ENCODE data around the gene HNF1B.

The HNF1B gene

DNA sequence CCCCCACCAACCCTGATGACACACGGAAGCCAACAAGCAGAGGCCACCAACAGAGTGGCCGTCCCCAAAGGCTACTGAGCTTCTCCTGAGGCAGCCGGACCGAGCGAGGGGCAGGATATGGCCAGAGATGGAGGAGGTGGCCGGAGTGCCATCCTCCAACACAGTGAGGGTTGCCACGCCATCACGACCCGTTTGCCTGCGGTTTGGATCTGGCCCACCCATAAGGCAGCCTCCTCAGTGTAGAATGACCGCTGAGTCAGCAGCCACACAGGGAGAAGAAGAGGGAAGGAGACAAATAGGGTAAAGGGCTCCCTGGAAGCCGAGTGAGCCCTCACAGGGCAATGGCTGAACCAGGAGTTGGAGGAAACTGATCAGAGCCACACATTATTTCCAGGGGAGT, 13.8 kb downstream of the HNF1B start:
- no peak for DNase-seq

DNA sequence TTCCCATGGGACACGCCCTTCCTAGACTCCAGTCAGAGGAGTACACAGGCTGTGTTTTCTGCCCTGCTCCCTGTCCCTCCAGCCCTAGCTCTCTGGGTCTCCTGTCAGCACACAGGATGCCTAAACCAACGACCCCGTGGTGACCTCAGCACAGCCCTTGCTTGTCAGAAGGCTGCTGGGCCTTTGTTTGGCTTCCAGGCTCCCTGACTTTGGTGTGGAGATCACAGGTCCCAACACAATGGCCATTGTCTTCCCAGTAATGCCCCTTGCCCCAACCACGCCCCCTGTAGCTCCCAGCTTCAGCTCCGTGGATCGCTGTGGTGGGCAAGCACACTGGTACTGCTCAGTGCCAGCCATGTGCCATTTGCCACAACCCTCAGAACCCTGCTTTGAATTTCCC, 15.0 kb downstream of the HNF1B start:
- DNase-seq = no peak

DNA sequence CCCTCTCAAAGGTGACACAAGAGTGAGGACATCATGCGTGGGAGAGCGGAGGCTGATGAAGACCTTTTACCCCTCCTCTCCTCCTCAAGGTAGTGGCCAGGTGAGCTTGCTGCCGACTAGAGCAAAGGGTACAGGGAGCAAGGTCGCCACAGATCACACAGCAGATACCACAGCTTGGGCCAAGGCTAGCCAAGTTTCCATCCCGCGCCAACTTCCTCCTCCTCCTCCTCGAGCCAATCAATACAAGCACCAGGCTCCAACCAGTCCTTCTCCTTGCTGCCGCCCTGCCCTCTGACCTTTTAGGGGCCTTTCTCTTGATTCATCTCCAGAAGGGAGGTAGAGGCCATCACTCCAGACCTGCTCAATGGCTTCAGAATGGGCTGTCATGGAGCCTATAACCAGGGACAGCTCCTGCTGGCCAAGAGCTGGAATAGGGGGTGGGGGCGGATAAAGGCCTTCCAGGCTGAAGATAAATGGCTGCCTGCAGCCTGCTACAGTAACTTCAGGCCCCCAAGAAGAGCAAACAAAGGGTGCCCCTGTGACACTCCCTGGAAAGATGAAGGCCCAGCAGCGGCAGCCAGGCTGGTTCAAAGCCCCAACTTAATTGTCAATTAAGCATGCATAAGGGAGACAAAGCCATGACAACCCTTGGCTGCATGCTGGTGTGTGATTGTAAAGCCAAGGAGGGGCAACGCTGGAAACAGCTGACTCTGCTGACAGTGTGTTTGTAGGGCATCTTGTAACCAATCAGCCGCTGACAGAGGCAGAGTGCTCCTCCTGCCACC, 17.8 kb downstream of the HNF1B start:
- DNase-seq = no peak

DNA sequence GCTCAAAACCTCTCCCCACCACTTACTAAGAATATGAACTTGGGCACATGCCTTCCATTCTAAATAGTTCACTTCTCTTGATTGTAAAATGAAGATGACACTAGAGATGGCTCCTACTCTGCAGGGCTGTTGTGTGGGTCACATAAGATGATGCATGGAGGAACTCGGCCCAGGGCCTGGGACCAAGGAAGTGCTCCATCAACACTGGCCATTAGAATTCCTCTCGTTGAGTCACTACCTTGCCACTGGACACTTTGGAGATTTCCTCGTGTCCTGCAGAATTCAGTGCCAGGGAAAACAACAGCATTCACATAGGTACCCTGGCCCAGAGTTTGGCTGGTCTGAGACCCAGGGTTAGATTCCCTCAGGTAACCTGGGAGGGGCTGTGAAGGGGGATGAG, 18.6 kb downstream of the HNF1B start:
- DNase-seq = no peak

DNA sequence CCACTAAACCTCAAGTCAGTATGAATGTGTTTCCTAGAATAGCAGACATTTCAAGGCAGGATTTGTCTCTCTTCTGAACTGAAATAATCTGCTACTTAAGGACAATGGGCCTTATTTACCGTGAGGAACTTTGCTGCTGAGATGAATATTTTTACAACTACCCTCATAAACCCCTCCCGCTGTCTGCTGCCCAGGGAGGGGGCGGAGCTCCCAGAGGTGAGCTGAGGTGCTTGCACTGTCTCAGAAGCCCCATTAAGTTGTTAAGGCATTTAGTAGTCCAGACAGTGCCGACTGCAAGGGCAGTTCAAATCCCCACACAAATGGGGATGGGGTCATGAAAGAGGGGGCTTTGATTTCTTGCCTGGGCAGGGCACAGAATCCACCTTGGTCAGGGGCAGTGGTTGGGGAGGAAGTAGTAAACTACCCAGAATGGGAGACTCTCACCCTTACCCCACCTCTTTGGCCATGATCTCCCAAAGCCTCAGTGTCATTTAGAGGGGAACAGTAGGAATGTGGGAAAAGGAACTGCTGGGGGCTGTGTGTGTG, 19.2 kb downstream of the HNF1B start:
- DNase-seq = no peak

DNA sequence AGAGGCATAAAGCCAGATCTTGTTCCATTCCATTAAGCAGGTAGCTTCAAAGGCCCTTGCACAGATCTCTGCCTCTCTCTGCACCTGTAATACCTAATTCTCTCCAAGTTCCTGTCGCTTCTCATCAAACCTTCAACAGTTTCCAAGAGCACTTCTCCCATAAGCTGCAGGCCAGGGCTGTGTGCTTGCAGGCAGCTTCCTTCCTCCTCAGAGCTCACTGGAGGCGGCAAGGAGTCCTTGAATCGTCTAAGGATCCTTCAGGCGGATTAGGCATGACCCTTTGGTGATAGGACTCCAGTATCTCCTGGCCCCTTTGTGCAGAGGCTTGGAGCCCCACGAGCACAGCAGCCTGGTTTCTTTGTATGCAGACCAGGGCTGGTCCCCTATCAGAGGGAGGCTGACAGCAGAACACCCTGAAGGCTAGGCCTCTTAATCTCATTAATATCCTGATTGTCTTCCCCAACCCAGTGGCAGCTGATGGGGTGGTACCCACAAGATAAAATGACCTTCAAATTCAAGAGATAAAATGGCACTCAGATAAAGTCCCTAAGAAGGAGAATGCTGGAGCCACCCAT, 19.8 kb downstream of the HNF1B start:
- no peak for DNase-seq

DNA sequence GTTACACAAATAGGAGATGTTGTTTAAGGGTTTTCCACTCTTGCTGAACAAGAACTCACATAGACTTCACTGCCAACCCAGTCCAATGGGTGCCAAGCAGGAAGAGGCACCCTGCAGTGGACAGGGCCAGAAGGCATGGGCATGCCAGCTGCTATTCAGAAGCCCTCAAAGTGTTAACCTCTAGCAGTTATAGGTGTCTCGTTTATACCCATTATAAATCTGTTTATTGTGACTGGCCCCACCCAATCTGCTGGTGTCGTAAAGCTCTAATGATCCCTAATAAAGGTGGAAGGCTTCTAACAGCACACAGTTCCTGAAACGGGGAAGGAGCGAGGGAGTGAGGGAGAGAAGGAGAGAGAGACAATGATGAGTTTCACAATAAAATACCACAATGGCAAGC, 23.9 kb downstream of the HNF1B start:
- DNase-seq = no peak

DNA sequence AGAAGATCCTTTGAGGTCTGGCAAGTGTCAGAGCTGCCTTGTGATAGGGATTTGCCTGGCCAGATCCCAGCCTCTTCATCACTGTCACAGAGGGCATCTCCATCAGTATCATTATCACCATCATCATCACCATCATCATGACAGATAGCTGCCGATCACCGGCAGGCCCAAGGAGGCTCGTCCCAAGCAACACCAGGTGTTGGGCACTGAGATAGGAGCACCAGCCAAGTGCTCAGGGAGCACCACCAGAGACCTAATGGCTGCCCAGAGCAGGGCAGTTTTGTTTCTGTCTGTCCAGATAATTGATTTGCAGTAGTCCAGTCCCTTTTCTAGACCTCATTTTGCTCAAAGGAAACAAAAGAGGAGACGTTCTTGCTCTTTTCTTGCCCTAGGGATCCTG, 25.0 kb downstream of the HNF1B start:
- DNase-seq = no peak

DNA sequence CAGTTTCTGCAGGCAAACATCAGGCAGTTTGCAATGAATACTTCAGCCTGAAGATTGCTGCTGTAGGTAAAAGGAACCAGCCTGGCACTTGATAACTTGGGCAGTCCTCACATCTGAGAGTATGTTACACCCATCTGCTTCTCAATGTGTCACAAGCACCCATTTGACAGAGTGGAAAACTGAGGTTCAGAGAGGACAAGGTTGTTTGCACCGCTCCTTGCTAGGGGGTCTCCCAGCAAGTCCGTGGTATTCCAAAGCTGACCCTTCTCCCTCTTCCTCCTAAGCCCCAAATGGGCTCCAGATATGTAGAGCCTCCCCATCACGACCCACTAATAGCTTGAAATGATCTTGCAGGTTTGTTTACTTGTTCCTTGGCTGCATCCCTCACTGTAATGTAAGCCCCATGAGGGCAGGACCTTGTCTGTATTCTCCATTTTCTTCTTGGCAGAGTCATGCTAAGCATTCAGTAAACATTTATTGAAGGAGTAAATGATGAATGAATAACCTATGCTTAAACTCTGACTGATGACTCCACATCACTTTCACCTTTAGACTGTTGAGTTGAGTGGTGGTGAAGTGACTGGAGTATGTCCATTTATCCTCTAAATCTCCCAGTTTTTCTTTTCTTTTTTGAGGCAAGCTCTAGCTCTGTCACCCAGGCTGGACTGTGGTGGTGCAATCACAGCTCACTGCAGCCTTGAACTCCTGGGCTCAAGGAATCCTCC, 26.4 kb downstream of the HNF1B start:
- DNase-seq = no peak

DNA sequence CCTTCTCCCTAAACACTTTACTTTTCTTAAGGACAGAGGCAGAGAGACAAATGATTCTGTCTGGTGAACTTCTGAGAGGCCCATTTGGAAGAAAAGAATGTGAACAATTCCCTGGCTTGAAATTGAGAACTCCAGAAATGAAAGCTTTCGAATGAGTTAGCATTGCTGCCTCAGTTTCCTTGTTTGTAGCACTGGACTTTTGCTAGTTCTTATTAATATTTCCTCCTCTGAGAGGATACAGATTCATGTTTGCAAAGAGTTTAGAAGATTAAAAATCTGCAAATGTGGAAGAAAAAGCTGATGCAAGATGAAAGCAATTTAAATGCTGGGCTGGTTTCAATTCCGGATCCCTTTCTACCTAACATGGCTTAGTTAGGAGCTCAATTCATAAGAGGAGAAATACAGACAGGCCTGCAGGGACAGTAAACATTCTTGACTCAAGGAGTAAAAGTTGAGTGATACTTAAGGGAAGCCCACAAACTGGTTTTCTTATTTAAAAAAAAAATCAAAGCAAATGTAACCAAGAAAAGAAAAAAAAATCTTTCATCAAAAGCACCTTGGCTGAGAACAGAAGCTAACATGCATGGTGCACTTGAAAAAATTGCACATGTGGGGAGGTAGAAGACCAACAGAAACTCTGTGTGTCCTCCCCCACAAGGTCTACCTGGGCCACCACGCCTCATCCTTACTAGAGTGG, 27.1 kb downstream of the HNF1B start:
- DNase-seq = no peak

DNA sequence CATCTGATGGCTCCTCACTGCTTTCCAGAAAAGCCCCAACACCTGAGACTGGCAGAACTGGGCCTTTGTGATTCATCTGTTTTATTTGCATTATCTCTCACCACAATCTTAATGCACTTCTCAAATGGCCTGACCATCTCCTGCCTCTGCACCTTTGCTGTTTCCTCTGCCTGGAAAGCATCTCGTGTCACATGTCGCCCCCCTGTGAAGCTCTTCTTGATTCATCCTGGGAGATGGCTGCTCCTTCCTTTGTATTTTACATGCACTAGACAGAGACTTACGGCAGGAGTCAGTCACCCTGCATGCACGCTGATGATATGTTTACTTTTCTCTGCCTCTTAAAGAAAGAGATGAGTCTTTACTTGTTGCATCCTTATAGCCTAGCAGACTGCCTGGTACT, 30.0 kb downstream of the HNF1B start:
- no peak for DNase-seq

DNA sequence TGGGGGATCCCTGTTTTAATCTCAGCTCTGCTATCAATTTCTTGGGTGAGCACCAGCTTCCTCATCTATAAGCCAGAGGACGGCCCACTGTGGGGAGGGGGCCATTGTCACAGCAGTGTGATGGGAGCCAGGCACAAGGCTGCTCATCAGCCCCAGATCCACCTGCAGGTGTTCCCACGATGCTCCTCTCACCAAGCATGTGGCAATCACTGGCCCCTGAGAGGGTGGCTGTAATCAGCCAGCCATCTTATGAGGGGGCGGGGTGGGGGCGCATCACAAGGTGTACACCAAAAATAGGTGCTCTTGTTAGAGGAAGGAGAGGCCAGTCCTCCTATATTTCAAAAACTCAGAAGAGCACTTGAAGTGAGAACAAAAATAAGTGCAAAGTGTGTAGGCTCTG, 31.2 kb downstream of the HNF1B start:
- DNase-seq = no peak

DNA sequence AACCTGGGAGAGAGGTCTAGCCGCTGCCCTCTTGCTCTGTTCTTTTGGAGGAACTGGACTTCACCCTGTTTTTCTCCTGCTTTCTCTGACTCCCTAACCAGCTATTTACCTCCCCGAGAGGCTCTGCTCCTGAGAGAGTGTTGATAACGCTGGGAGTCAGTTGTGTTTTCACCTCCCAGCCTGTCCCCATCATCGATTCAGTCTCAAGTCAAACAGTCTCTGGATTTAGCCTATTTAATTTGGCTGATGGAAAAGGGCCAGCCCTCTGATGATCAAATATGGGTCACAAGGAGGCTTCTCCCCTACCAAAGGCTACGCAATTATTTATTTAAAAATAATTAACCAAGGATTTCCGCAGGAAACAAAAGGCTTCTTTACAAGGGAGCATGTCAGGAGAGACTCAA, 31.8 kb downstream of the HNF1B start:
- no peak for DNase-seq

DNA sequence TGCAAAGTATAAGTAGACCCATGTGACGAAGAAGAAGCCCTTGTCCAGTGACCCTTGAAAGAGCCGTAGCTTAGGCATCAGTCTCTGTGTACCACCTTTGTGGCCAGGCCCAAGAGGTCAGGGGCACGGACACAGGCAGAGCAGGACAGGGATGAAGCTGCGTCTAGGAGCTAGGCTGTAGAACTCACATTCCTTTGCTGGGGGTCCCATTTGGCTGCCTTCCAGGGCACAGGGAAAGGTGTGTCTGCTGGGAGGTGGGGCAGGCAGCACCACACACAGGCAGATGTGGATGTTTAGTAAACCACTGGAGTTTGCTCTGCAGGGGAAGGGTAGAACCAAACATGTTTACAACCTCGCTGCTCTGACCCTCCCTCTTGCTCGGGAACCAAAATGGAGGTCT, 33.7 kb downstream of the HNF1B start:
- no peak for DNase-seq

DNA sequence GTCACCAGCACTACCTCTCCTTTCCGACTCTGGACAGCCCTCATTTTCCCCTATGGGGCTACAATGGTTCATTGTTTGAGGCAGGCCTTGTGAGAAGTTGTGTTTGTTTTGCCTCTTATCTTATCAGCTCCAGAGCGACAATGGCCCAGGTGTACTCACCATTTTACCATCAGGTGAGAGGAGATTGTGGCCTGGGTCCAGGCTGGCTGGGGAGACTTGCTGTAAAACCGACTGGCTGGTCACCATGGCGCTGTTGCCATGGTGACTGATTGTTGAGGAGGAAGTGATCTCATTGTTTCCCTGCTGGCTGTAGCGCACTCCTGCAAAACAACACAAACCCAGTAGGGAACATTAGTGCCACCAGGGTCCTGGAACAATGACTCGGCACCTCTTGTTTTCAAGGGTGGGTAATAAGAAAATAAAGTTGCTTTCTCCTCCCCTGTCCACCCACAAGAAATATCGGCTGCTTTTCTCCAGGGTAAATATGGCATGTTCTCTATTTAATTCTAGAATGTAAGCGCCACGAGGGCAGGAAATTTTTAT, 34.4 kb downstream of the HNF1B start:
- peak; percentile 60 to 75 (median 68) for DNase-seq

DNA sequence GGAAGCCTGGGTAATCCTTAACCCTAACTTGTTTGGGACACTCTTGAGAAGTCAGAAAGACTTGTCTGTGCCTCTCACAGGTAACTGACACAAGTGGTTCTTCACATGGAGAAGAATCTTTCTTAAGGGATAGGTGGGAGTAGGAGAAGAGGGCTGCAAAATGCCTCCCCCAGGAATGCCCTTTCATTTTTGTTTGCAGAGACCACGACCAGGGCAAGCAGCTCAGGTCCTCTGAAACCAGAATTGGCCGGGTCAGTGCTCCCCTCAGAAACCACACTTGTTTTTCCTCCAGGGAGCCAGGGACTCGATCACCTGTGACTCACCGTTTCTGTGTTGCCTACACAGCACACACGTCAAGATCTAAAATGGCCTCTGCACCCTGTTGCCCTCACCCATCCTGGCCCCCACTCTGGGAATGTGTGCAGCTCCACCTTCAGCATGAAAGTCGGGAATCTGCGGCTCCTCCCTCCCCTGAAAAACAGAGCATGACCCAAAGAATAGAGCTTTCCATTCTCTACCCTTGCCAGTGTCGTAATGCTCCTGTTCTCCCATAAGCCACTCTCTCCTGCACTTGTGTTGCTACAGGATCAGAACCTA, 36.1 kb downstream of the HNF1B start:
- no peak for DNase-seq

DNA sequence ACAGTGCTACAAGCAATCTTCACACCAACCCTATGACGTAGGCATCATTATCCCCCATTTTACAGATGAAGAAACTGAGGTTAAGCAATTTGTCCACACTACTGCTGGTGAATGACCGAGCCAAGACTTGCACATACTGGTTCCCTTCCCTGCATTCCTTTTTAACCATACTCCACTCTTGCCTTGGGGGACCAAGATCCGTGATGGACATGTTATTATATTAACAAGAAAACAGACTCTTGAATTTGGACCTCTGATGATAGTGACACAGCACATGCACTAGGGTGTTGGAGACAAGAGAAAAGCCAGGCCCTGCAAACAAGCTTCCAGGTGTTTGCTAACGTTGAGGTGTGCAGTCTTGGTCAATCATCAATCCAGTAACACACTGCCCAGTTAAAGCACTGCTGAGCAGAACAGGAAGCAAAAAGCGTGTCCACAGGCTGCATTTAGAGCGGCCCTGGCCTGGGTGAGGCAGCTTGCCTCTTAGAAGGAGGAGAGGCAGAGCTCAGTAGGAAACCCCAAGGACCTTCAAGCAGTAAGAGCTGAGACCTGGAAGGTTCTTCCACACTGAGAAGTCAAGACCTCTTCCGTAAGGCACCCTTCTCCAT, 36.7 kb downstream of the HNF1B start:
- no peak for DNase-seq

DNA sequence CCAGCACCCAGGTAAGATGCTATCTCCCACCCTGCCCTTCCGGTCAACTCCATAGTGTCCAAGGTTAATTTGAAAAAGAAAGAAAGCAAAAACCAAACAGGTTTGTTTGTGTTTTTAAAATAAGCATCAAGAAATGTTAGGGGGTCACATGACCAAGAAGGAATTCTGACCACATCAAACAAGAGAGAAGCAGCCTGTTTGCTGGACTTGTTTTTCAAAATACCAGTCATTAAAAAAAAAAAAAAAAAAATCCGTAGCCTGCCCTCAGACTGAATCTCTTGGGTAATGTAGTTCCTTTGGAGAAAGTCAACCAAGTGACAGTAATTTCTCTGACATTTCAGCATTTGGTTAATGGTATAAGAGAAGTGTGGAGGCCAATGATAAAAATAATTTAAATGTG, 38.4 kb downstream of the HNF1B start:
- DNase-seq = no peak

DNA sequence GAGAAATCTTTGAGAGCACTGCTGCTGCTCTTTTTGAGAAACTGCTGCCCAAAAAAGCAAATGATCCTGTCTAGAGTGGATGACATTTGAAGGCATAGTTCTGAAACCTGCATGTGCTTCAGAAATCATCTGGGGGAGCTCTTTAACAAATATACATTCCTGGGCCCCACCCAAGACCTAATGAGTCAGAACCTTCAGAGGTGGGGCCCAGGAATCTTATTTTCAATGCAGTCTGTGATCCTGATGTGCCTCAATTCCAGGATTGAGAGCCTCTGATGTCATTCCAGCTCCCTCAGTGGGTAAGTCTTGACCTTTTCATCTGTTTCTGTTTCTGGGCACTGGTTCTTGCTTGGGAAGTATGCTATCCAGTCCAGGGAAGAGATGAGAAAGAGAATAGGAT, 42.3 kb downstream of the HNF1B start:
- no peak for DNase-seq

DNA sequence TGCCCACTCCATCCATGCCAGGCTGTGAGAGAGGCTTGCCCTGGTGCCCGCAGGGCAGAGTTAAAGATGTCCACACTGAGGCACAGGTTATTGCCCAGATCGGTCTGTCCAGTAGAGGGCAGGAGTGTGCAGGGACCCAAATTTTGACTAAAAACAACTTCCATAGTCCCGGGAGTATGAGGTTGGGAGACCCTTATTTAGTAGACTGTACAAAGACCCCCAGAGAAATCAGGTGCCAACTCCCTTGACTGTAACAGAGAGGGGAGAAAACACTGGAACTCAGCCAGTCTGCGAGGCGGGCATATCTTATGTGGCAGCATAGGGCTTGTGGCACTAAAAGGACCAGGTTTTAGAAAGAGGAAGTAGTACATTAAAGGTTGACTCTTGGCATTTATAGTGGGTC, 43.4 kb downstream of the HNF1B start:
- peak; percentile 64 to 70 (median 70) for DNase-seq

DNA sequence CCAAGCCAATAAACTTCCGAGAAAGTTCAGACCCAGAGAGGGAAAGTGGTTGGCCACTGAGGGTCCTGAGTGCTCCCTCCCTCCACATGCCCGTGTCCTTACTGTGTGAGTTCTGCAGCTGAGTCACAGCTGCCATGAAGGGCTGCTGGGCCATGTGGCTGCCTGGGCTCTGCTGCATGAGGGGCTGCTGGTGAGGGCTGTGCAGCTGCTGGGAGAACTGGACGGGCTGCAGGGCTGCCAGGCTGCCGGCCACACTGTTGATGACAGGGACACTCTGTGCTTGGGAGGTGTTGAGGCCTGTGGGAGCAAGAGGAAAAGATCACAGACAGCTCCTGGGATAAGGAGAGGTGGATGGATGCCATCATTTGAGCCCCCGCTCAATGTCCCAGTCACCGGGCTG, 44.0 kb downstream of the HNF1B start:
- no peak for DNase-seq

DNA sequence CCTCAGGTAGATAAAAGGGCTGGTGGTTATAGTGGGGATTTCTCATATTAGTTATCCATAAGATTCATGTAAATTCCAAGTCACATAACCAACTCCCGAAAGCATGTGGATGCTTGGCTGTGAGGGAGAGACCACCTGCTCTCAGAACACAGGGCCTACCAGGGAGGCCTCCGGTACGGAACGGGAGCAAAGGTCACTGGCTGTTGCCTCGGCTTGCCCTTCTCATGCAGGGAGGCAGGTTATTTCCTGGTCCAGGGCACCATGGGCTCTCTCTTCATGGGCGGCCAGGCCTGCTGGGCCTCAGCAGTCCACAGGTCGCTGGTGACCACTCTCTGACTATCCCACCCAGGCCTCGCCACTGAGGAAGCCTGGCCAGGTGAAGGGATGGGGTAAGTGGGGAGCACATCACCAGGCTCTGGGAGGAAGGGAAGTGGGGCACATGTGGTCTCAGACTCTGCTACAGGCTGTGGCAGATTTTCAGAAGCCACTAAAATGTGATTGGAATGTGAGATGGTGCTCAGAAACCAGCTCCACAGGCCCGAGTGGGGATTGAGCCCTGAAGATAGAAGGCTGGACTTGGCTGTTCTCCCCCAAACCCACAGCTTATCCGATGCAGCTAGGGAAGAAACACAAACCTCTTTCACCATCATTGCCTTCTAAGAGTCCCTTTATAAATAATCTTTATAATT, 45.4 kb downstream of the HNF1B start:
- no peak for DNase-seq

Measured in suppressor macrophage treated with lipopolysaccharide for 1 hour (primary cell).